Neural progenitor cell (in vitro differentiated cells): ENCODE measurements around the gene RNF41.

ENCODE experiments used
- EZH2 ChIP-seq: fragments of 200-600 bp; sonication (generic); IDR thresholded peaks from 2 replicates; pipeline ENCODE4 v1.6.1; 2017; ENCODE audit warnings: antibody characterized with exemption, mild to moderate bottlenecking, moderate library complexity
- EZH2phosphoT487 ChIP-seq: fragments of 200-600 bp; sonication (generic); IDR thresholded peaks from 2 replicates; pipeline ENCODE4 v1.6.1; 2017; ENCODE audit warnings: antibody characterized with exemption
- TF ChIP-seq, protein P1 (sequence below): fragments of 200-600 bp; sonication (generic); IDR thresholded peaks from 2 replicates; pipeline ENCODE4 v1.5.1; 2017; ENCODE audit warnings: antibody characterized with exemption, mild to moderate bottlenecking

DNA sequence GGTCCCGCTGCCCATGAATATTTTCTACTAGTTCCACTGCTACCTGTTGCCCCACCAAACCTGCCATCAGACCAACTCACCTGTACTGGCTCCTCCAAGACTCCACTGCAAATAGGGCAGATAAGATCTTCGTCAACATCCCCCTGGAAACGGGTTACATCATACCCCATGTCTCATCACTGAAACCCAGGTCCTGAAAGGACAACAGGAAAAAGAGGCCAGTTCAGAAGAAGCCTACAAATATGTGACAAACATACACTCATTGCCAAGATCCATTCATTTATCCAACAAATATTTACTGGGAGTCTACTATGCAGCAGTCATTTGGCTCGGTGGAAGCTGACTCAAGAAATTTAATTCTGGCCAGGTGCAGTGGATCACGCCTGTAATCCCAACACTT, 7.8 kb downstream of the RNF41 start:
- TF ChIP-seq, protein P1, sequence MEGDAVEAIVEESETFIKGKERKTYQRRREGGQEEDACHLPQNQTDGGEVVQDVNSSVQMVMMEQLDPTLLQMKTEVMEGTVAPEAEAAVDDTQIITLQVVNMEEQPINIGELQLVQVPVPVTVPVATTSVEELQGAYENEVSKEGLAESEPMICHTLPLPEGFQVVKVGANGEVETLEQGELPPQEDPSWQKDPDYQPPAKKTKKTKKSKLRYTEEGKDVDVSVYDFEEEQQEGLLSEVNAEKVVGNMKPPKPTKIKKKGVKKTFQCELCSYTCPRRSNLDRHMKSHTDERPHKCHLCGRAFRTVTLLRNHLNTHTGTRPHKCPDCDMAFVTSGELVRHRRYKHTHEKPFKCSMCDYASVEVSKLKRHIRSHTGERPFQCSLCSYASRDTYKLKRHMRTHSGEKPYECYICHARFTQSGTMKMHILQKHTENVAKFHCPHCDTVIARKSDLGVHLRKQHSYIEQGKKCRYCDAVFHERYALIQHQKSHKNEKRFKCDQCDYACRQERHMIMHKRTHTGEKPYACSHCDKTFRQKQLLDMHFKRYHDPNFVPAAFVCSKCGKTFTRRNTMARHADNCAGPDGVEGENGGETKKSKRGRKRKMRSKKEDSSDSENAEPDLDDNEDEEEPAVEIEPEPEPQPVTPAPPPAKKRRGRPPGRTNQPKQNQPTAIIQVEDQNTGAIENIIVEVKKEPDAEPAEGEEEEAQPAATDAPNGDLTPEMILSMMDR = no peak
- TF ChIP-seq EZH2 (no peak), EZH2phosphoT487 (no peak)
